Left ventricle myocardium superior (tissue), 1 donor: ENCODE measurements around the gene PPP1R18. TPM values are rescaled to one million over a fixed set of nuclear protein-coding genes. Genes with fewer than 3 reads are reported as not detected.
"Not testable (repeated sequence)": the region's sequence is repeated elsewhere in the genome, so short reads cannot be mapped to it uniquely, and the experiment has no call there.

Source experiments
- ATAC-seq: fragments of 200-7000 bp; cut with Tn5 transposase; one replicate; pipeline ENCODE4 v1.9.1; 2020; ENCODE audit warnings: mild to moderate bottlenecking, moderate library complexity
- DNase-seq: peaks from one replicate; pipeline ENCODE4 v3.0.0-alpha.2; 2020
- intact Hi-C: fragments of 100-400 bp; cut with micrococcal nuclease; formaldehyde crosslinking; loops from one replicate; pipeline ENCODE4 v1.11.0; 2022
- total RNA-seq: library from RNA; stranded (reverse); fragmentation: NEBNext Ultra II Directional; extraction: Animal tissue kit (Norgen Biotek cat#: 25700); gene quantifications from one replicate; pipeline ENCODE4 v1.2.1, GENCODE V29; 2021
- donor health status: DM: no; HTN: yes; CAD: no; lungs with severe emphysema.

The PPP1R18 gene
- total RNA-seq, 1 donor from 2014 or later: 15.0 TPM

DNA sequence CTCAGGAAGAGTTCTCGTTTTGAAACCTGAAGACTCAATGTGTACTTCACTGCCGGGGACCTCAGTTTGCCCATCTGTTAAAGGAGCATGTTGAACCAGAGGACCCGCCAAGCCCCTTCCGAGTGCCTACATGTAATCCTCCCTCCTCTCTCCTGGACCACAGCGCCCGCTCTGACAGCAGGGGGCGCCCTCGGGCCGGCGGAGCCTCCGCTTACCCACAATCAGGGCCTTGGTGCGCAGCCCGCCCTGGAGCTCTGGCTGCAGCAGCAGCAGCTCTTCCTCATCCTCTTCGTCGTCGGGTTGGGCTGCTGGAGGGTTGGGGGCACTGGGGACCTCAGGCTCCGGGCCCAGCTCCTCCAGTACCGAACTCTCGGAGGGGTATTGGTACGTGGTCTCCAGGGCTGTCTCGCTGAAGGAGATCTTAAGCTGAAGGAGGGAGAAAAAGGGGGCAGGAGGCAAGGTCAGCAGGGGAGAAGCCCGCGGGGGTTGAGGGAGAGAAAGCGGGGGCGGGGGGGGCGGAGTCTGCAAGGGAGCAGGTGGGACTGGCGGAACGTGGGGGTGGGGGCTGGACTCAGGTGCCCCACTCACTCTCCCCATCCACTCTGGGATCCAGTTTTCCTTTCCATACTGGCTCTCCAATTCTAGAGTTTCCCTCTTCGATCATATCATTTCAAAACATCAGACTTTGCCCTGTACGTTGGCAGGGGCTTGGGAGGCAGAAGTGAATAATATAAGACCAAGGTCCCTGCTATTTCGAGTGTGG is 7.3 kb downstream of the PPP1R18 start:
- ATAC-seq: peak; percentile 78
- DNase-seq: peak; percentile 93
- intact Hi-C loops: loop anchor here (2.0 kb wide), 1 partner anchor 44 kb away; no protein-coding TSS in a partner anchor

DNA sequence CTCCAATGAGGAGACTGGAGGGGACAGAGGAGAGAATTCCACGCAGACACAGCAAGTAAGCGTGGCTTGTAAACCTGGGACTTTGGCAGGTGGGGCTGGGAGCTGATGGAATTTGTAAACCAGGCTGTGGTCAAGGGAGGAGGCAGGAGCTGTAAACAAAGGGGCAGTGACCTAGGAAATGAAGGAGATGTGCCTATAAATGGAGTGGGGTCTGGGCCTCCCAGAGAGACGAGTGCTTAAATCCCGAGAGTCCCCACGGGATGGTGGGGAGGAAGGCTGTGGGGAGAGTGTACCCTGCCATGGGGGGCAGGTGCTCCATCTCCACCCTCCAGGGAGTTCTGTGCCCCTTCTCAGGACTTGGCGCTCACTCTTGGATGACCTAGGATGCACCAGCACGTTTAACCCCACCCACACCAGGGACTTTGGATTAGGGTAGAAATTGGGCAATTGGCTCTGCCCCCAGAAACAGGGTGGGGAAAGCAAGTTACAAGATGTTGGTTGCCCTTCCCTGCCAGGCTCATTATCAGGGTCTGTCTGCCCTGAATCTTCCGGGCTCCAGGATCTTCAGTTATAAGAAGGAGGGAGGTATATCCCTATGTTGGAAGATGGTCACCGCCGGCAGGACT is 9.7 kb downstream of the PPP1R18 start:
- intact Hi-C loops: no loop called here
- no peak for DNase-seq
- no peak for ATAC-seq

DNA sequence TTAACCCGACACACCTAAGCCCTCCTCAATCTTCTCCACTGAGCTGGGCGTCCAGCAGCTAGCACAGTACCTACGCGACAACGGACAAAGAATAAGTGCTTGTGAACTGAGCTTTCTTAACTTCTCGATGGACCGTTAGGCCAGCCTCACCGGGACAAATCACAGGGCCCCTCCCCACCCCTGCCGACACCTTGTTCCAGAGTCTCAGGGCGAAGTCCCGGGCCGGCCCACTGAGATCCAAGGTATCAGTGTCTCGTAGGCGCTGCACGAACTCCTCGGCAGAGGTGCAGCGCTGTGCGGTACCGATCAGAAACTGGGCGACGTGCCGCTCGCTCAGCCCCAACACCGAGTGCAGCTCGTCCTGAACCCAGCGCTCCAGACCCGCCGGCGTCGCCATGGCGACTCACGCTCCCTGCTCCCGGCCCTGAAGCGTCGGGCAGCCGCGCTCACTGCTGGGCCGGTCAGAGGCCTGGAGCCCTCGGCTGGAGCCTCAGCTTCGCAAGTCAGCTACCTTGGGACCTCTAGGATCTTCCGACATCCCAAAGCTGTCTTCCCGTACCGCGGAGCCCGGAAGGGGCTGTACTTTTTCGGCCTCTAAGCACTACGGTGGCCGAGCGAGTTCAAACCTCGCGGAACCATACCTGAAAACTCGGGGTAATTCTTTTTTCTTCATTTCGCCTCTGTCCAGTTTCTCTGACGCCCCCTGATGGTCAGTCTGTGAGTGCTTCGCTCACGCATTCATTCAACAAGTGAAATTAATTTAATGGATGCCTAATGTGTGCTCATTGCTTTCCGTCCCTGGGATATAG is 13.8 kb downstream of the PPP1R18 start, which contains the start of gene DHX16:
Gene DHX16 (minus strand): TSS at position 562 of the 809 bp plus-strand sequence. CDS start 165 bp downstream, at position 397.
- intact Hi-C loops: no loop called here
- ATAC-seq (peak; percentile 93), DNase-seq (peak; percentile 97)

DNA sequence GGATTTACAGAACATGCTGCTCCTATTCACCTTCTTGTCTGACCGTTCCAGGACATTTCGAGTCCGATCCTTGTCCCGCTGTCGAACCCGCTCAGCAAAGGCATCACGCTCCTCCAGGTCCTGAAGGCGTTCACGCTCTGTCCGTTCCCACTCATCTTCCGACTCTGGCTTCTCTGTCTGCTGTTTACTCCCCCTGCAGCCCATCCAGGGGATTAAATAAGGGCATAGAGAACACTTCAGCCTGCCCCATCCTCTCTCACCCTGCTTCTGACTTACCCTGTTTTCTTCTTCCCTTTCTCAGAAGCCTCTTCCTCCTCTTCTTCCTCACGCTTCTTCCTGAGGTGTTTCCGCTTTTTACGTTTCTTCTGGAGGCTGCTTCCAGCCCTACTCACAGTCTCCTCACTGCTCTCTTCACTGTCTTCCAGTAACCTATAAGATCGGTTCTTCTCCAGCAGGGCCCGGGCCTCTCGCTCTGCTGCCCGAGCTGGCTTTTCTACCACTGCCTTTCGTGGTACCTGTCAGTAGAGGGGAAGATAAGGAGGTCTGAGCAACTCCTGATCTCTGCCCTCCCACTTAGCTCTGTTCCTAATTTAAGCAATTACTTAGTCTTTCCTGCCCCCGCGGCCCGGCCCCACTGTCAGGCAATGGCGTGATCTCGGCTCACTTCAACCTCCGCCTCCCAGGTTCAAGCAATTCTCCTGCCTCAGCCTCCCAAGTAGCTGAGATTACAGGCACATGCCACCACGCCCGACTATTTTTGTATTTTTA is 15.5 kb downstream of the PPP1R18 start:
- intact Hi-C loops: no loop called here
- ATAC-seq (no peak), DNase-seq (no peak)

DNA sequence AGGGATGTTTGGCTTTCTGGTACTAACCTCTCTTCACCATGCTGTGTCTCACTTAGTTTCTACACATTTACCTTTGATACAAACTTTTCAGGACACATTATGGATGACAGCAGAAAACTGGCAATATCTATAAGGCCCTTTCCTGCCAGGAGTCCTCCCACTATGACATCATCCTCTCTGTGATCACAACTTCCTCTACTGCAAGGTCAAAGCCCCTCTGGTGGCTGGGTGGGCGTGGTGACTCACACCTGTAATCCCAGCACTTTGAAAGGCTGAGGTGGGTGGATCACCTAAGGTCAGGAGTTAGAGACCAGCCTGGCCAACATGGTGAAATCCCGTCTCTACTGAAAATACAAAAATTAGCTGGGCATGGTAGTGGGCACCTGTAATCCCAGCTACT is 20.1 kb downstream of the PPP1R18 start:
- intact Hi-C loops, ATAC-seq, DNase-seq: not testable (repeated sequence)

DNA sequence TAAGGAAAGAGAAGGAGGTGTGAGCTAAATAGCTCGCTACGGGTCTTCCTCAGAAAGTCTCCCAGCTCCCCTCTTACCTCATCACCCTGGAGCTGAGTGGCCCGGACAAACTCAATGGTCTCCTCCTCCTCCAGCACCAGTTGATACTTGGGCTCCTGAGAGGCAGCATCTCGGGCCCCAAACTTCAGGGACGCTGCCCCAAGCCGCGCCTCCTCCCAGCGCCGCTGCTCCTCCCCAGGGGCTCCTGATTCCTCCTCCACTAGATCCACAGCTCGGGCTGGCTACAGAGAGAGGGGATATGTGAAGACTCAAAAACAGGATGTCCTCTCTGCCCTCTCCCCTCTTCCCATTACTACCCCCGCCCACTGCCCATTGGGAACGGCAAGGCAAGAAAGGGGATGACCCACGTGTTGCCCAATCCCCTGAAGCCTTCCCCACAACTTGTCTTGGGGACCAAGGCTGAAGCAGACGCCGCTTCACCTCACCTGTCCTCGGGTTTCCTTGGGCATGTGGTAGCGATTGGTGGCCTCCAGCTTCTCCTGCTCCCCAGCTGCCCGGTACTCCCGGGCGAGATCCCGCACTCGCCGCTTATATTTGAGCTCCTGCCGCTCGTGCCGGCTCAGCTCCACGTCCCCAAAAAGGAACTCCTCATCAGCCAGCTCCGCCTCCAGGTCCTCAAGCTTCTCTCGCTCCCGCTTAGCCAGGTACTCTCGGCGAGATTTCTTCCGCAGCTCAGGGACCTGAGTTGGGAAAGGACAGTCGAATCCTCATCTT is 21.3 kb downstream of the PPP1R18 start:
- intact Hi-C loops: no loop called here
- DNase-seq: no peak
- ATAC-seq: no peak

DNA sequence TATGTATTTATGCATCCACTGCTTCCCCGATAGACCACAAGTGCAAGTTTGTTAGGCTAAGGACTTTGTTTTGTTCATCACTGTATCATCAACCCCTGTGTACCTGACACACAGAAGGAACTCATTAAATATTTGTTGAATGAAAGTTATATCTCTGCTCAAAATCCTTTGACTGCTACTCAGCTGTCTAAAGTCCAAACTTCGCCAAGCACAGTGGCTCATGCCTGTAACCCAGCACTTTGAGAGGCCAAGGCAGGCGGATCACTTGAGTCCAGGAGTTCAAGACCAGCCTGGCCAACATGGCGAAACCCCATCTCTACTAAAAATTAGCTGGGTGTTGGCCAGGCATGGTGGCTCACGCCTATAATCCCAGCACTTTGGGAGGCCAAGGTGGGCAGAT is 28.5 kb downstream of the PPP1R18 start:
- intact Hi-C loops, ATAC-seq, DNase-seq: not testable (repeated sequence)

DNA sequence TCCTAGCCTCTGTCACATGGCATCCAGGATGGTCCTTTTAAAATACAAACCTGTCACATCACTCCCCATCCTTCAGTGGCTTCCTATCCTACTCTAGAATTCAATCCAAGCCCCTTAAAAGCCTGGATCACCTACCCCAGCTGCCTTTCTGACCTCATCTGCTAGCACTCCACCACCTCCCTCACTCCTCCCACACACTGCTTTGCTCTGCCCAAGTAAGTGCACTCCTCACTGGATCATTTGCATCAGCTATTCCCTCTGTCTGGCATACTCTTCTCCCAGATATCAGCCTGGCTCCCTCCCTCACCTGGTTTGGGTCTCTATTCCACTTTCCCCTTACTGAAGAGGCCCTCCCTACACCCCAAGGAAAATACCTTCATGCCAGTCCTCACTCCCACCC is 29.0 kb downstream of the PPP1R18 start:
- intact Hi-C loops: no loop called here
- no peak for ATAC-seq

DNA sequence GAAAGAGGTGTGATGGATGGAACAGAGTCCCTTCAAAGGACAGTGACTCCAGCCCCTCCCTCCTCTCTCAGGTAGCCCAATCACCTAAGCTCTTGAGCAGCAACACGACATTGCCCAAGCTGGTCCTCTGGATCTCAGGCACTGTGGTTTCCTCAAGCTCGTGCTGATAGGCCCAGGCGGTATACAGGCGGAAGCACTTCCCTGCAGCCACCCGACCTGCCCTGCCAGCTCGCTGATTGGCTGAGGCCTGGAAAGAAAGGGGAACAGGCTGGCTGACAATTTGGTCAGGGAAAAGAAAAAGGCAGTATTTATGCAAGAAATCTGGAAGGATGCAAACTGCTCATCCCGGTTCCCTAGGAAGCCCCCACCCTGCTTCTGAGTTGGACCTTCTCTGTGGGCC is 29.9 kb downstream of the PPP1R18 start:
- peak; percentile 19 for ATAC-seq
- intact Hi-C loops: no loop called here
- DNase-seq: no peak

More for the DNA sequence above, 29.0 kb downstream of the PPP1R18 start:
- DNase-seq: no peak

DNA sequence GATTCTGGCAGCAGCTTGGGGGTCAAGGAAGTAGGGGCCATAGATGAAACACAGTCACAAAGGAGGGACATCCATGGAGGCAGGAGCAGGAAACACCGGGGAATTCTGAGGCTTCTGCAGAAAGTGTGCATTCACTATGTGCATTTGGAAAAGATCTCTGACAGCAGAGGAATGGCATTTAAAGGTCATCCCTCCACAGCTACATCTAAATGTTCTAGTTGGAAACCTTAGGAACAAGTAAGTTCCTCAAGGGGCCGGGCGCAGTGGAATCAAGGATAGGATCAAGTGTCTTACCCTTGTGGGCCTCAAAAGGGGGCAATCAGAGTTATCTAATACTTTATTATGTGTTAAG is 30.7 kb downstream of the PPP1R18 start:
- no peak for ATAC-seq
- intact Hi-C loops: no loop called here
- DNase-seq: no peak

DNA sequence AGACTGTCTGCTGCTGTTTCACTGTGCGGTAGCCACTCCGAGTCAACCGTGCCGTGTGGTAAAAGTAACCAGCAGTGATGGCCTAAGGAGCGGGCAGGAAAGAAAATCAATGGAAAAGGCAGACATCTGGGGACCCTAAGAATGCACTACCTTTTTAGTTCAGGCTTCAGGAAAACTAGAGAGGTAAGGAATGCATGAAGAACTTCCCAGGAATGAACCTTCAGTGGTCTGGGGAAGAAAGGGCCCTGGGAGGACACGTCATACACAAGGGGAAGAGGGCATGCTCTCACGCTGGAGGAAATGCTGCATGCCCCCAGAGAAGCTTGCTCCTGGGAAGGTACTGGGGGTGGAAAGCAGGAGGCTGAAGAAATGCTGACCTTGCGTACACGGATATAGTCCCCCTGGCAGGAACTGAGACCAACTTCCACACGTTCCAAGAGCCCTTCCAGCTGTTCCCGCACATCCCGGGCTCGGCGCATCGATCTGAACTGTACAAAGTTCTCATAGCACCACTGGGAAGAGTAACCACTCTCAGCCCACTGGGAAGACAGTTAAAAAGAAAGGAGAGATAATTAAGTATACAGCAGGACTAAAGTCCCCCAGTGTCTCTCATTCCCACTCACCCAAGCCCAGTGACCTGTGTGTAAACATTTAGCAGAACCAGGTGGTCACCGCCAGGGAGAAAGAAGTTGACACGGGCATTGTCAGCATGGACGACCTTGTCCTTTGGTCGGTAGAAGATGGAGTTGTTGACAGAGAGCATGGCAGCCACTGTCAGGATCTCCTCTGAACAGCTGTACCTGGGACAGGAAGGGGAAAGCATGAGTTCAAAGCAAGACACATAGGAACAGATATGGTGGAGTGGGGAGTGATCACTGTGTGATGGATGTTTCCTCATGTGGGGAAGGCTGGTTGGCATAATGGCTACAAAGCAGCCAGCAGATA is 31.4 kb downstream of the PPP1R18 start:
- no peak for DNase-seq
- no peak for ATAC-seq
- intact Hi-C loops: no loop called here

DNA sequence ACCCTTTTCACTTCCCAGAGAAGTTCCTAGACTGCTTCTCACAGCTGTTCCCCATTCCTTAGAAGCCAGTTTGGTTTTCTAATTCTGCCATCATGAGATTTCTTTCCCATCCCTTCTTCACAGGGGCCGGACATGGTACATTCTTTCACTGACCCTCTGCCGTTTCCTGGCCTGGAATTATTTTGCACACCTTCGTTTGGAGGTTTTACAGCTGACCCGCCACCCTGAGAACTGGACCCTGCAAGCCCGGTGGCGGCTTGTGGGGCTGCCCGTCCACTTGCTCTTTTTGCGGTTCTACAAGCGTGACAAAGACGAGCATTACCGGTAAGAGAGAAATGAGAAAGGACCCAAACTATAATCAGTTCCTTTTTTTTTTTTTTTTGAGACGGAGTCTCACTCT is 35.3 kb downstream of the PPP1R18 start:
- intact Hi-C loops: no loop called here
- no peak for DNase-seq
- ATAC-seq: no peak

DNA sequence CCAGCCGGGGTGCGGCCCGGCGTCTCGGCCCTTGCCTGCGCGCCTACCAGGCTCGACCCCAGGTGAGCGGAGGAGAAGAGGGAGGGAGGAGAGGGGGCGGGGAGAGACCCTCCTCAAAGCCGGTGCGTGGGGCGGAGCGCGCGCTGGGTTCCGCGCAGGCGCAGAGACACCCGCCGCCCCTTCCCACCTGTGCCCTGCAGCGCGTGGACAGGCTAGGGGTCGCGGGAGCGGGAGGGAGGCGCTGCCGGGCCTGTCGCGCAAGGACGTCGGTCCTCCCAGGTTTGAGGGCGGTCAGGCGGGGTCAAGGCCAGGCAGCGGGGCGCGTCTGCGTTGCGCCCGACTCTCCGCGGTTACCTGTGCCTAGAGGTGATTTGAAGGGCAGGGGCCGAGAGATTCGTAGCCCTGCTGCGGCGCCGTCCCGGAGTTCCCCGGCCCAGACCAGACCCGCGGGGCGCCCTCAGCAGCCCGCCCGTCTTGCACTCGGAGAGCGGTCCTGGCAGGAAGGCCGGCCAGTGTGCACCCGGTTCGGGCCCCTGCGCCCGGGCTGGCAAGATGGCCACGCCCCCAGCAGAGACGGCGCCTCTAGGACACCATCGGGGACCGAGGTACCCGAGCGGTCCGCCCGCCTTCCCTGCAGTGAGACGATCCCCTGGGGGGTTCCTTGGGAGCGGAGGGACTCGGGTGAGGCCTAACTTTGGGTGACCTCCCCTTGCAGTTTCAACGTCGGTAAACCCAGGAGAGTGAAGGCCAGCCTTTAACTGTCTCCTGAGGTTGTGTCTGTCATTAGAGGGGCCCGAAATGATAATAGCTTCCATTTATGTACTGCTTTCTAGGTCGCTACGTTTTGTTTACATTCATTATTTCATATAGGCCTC is 39.0 kb downstream of the PPP1R18 start:
- ATAC-seq (peak; percentile 88), DNase-seq (peak; percentile 85)
- intact Hi-C loops: no loop called here

DNA sequence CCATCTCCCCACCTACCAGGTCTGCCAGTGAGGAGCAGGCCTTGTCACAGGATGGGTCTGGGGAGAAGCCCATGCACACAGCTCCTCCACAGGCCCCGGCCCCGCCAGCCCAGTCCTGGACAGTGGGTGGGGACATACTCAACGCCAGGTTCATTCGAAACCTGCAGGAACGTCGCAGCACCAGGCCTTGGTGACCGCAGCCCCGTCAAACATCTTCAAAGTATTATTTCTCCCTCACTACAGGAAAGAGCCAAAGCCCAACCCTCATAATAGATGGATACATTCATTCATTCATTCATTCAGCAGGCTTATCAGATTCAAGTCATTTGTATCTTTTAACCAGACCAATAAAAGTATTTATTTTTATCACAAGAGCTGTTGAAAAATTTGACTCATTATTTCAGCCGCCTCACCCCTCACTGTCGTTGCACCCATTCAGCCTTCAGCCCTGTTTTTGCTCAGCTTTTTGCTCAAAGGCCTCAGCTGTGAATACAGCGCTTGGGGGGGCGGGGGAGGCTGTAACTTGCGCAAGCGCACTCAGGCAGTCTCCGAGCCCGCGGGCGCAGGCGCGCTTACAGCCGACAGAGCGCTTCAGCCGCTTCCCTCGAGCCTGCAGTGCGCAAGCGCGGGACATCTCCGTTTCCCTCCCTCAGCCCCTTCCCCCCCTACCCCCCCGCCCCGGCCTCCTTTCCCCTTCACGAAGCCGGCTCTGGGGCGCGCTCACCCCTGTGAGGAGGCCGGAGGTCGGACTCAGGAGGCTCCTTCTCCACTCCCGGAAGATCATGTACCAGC is 39.8 kb downstream of the PPP1R18 start, which contains the start of gene C6orf136:
Gene C6orf136 (plus strand): TSS at position 684 of the 792 bp plus-strand sequence. CDS start 99 bp downstream, at position 783.
- peak; percentile 92 for ATAC-seq
- peak; percentile 97 for DNase-seq
- intact Hi-C loops: no loop called here

DNA sequence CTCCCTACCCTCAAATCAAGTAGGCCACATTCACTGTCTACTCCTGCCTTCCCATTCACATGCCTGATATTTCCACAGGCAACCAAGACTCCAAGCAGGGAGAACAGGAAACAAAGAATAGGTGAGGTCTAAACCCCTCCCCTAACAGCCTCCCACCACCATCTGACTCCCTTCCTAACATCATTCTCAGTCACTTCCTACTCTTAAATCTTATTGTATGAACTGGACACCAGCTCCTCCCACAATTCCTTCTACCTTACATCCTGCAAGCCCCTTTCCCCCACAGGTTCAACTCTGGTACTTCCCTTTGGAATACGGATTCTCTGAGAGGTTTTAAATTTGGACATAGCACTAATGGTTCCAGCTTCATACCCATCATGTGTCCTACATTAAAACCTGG is 40.5 kb downstream of the PPP1R18 start:
- ATAC-seq: no peak
- intact Hi-C loops: no loop called here
- DNase-seq: no peak

DNA sequence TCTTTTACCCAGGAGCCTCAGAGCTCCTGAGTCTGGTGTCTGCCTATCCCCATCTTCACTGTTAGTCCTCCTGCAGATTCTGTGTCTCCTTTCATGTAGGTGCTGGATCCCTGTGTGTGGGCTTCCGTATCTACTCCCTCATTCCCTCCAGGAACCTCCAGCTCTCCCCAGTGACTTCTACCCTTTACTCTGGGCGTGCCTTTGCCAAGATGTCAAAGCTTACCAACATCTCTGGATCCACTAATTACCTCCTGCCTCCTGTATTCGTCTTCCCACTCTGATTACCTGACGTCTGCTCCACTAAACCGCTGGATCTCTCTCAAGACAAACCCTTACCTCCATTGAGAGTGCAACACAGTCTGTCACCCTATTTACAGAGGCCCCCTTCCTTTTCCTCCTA is 41.7 kb downstream of the PPP1R18 start:
- no peak for ATAC-seq
- intact Hi-C loops: no loop called here
- no peak for DNase-seq
